T-helper 17 cell (primary cell): Measurements from ENCODE around the gene ANO7. TPM values are rescaled to one million over a fixed set of nuclear protein-coding genes. Genes with fewer than 3 reads are reported as not detected.

Experiments
- ATAC-seq: fragments of 150-1000 bp; cut with Tn5 transposase; 2 replicates; pipeline ENCODE4 v1.10.0; 2021; ENCODE audit warnings: mild to moderate bottlenecking, moderate library complexity
- DNase-seq, 3 donors: peaks; one replicate each; pipeline versions ENCODE4 v3.0.0 to v3.0.0-alpha.2; 2020 to 2021
- H3K9me3 ChIP-seq: one replicate; pipeline ENCODE4 v1.7.0; 2013; ENCODE audit warnings: low read length, mild to moderate bottlenecking; ENCODE audit not compliant: control insufficient read depth, poor library complexity, severe bottlenecking
- H3K27ac Mint-ChIP-seq: one replicate; pipeline ENCODE4 v1.8.0; 2022; ENCODE audit warnings: mild to moderate bottlenecking, moderate library complexity, mixed read lengths
- H3K27me3 Mint-ChIP-seq: one replicate; pipeline ENCODE4 v1.8.0; 2022; ENCODE audit warnings: mixed read lengths
- H3K36me3 Mint-ChIP-seq: one replicate; pipeline ENCODE4 v1.8.0; 2022; ENCODE audit warnings: low read depth, mixed read lengths
- H3K4me1 Mint-ChIP-seq: one replicate; pipeline ENCODE4 v1.8.0; 2022; ENCODE audit warnings: mild to moderate bottlenecking, mixed read lengths
- H3K4me3 Mint-ChIP-seq: one replicate; pipeline ENCODE4 v1.8.0; 2022; ENCODE audit warnings: mild to moderate bottlenecking, moderate library complexity, mixed read lengths
- total RNA-seq, 4 donors: library from RNA in 2 of 4; stranded (reverse) in 2 of 4; gene quantifications; one replicate each; pipeline ENCODE4 v1.2.3 and lab custom pipeline; 2022 to 2026

ANO7 gene
- total RNA-seq (under 1 TPM; 0.16 to 0.20 TPM), total RNA-seq (lab: John Stamatoyannopoulos, UW) (0 to 0.12 reads per million in 2 donors)

GRCh38 chr2:241188361-241189092 is at the start of gene ANO7:
Gene ANO7, plus strand, starts transcription at chr2:241188677. Its CDS starts 1,387 bp downstream, at chr2:241190064.
- ATAC-seq (no peak), DNase-seq (no peak)
- no peaks in the 10 kb centered on the region for H3K27me3 Mint-ChIP-seq
- no peaks in the 10 kb centered on the region for H3K4me1 Mint-ChIP-seq
- H3K4me3 Mint-ChIP-seq, result no peak within 1 kb of the TSS
- H3K27ac Mint-ChIP-seq, result no peak within 1 kb of the TSS
- H3K9me3 ChIP-seq, result no peaks in the 10 kb centered on the region
- no peaks in the 10 kb centered on the region for H3K36me3 Mint-ChIP-seq

DNA sequence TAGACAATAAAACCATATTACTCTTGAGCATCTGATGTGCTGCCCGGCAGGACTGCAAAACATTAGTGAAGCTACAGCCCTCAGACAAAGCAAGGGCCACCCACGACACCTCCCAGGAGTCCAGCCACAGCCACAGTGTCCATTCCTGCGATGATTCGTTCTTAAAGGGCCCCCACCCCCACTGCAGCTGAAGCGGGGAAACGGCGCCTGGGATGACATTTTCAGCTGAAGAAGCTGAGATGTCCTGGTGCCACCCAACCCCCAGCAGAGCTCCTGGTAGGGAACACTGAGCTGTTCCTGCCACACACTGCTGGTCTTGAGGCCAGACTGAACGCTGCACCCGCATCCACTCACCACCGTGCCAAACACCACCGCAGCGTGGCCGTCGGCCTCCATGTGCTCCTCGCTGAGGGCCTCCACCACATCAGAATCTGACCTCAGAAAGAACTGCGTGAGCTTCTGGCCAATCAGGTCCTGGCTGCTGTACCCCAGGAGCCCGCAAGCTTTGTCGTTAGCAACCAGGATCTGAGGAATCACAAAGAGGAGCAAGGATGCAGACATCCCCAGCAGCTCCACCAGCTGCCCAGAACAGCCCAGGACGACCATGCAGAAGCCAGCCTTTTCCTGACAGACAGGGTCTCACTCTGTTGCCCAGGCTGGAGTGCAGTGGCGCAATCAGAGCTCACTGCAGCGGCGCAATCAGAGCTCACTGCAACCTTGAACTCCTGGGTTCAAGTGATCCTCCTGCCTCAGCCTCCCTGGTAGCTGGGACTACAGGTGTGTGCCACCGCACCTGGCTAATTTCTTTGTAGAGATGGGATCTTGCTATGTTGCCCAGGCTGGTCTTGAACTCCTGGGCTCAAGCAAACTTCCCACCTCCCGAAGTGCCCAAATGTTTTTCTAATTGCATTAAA is 48.7 kb upstream of the ANO7 start:
- no peaks in the 10 kb centered on the region for H3K27me3 Mint-ChIP-seq

DNA sequence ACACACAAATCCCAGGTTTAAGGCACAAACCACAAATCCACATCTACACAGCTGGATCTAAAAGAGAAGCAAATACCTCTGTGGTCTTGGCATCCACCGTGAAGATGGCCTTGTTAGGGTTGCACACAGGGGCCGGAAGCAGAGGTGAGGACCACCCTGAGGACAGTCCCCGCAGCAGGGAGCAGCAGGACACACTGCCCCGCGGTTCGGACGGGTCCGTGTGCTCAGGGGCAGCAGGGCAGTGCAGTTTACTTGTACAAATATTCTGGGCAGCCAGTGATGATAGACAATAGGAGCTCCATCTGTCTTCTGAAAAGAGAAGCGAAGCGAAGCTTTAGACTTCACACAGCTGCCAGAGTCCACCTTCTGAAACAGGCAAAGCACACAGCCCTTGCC is 48.0 kb upstream of the ANO7 start:
- Mint-ChIP-seq H3K4me3 (no peak overlapping the region), H3K27me3 (no peaks in the 10 kb centered on the region), H3K27ac (no peak overlapping the region), H3K36me3 (peaks cover 3% of the 10 kb centered on the region), H3K4me1 (peaks cover 6% of the 10 kb centered on the region)
- no peak for DNase-seq
- ATAC-seq, result no peak
- no peaks in the 10 kb centered on the region for H3K9me3 ChIP-seq

More for the DNA sequence above, 48.7 kb upstream of the ANO7 start:
- peaks cover 3% of the 10 kb centered on the region for H3K36me3 Mint-ChIP-seq
- peaks cover 6% of the 10 kb centered on the region for H3K4me1 Mint-ChIP-seq
- H3K9me3 ChIP-seq, result no peaks in the 10 kb centered on the region
- ATAC-seq, result no peak
- H3K4me3 Mint-ChIP-seq, result no peak overlapping the region
- no peak for DNase-seq
- no peak overlapping the region for H3K27ac Mint-ChIP-seq

DNA sequence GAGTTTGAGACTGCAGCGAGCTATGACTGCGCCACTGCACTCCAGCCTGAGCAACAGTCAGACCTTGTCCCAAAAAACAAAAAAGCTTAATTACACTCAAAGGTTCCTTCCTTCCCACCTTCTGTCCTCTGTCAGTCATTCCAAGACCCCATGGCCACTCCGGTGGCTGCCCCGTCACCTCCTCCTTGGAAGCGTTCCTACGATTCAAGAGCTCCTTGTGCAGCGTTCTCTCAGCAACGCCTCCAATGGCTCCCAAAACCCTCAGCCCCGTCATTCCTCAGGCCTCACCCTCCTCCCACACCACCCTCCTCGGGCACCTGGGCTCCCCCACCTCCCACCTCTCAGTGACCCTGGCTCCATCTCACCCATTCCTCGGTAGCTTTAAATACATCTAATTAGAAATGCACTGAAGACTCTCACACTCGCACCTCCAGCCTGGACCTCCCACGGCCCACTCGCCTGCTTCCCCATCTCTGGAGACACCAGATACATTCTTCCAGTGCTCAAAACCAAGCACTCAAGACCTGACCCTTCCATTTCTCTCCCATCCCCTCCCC is 47.2 kb upstream of the ANO7 start:
- Mint-ChIP-seq H3K27ac (peak overlapping the region; percentile 79), H3K36me3 (peaks cover 3% of the 10 kb centered on the region), H3K27me3 (no peaks in the 10 kb centered on the region), H3K4me1 (peaks cover 8% of the 10 kb centered on the region), H3K4me3 (no peak overlapping the region)
- DNase-seq (no peak), ATAC-seq (no peak)
- H3K9me3 ChIP-seq, result no peaks in the 10 kb centered on the region

GRCh38 chr2:241142063-241142462 is 46.4 kb upstream of the ANO7 start:
- no peaks in the 10 kb centered on the region for H3K9me3 ChIP-seq
- ATAC-seq (no peak), DNase-seq (no peak)
- no peak overlapping the region for H3K4me3 Mint-ChIP-seq
- peaks cover 3% of the 10 kb centered on the region for H3K36me3 Mint-ChIP-seq
- peaks cover 10% of the 10 kb centered on the region for H3K4me1 Mint-ChIP-seq
- H3K27ac Mint-ChIP-seq, result peak overlapping the region; percentile 79
- no peaks in the 10 kb centered on the region for H3K27me3 Mint-ChIP-seq

DNA sequence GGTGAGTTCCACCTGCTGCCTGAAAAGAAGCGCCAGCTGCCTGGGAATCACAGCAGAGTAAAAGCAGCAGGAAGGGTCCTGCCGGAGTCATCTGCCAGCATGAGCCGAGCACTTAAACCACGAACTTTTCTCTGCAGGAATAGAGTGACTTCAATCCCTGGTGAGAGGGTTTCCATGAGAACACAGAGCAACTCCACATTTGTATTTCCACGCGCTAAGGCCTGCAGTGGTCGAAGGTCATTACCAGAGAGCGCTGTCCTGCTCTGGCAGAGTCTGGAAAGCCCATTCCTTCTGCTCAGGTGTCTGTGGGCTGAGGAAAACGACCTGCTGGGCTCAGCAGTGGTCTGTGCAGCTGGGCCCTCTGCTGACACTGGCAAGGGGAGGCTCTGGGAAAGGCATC is 45.9 kb upstream of the ANO7 start:
- ATAC-seq, result no peak
- no peak for DNase-seq
- no peaks in the 10 kb centered on the region for H3K27me3 Mint-ChIP-seq
- peaks cover 10% of the 10 kb centered on the region for H3K4me1 Mint-ChIP-seq
- H3K36me3 Mint-ChIP-seq, result peaks cover 3% of the 10 kb centered on the region
- H3K4me3 Mint-ChIP-seq, result no peak overlapping the region
- no peak overlapping the region for H3K27ac Mint-ChIP-seq
- no peaks in the 10 kb centered on the region for H3K9me3 ChIP-seq

DNA sequence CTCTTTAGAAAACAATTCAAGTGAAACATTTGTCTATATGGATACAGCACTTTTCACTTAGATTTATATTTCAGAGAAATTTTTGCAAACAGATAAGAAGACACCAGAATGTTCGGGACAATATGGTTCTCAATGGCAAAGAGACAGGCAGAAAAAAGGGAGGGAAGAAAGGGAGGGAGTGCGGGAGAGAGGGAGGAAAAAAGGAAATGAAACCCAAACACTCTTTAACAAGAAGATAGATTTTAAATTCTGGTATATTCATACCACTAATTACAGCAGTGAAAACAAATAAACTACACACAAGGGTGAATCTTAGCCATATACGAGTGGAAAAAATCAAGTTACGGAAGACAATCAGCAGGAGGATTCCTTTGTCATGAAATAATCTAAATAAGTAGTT is 42.2 kb upstream of the ANO7 start:
- no peaks in the 10 kb centered on the region for H3K9me3 ChIP-seq
- peaks cover 9% of the 10 kb centered on the region for H3K36me3 Mint-ChIP-seq
- H3K27ac Mint-ChIP-seq, result no peak overlapping the region
- DNase-seq (no peak), ATAC-seq (no peak)
- peaks cover 31% of the 10 kb centered on the region for H3K4me1 Mint-ChIP-seq
- peak overlapping the region; percentile 5 for H3K4me3 Mint-ChIP-seq
- H3K27me3 Mint-ChIP-seq, result no peaks in the 10 kb centered on the region

- DNase-seq (no peak), ATAC-seq (no peak)
- Mint-ChIP-seq H3K27me3 (no peaks in the 10 kb centered on the region), H3K4me1 (peaks cover 37% of the 10 kb centered on the region), H3K27ac (no peak overlapping the region), H3K4me3 (peak overlapping the region; percentile 97), H3K36me3 (peaks cover 6% of the 10 kb centered on the region)
- no peaks in the 10 kb centered on the region for H3K9me3 ChIP-seq
These were observed 41.1 kb upstream of the ANO7 start for GRCh38 chr2:241147336-241147735.

GRCh38 chr2:241148239-241148638 is 40.2 kb upstream of the ANO7 start:
- ATAC-seq (no peak), DNase-seq (no peak)
- H3K36me3 Mint-ChIP-seq, result peaks cover 6% of the 10 kb centered on the region
- no peaks in the 10 kb centered on the region for H3K27me3 Mint-ChIP-seq
- peak overlapping the region; percentile 93 for H3K27ac Mint-ChIP-seq
- H3K4me3 Mint-ChIP-seq, result peak overlapping the region; percentile 97
- H3K4me1 Mint-ChIP-seq, result peaks cover 39% of the 10 kb centered on the region
- H3K9me3 ChIP-seq, result no peaks in the 10 kb centered on the region

GRCh38 chr2:241148891-241149674 is 39.4 kb upstream of the ANO7 start, which contains the start of gene PASK:
Gene PASK, minus strand, starts transcription at chr2:241149472. Its CDS starts 6,440 bp downstream, at chr2:241143032.
- Mint-ChIP-seq H3K27me3 (no peaks in the 10 kb centered on the region), H3K4me3 (peak within 1 kb of the TSS; percentile 100), H3K27ac (peak within 1 kb of the TSS; percentile 99), H3K36me3 (peaks cover 6% of the 10 kb centered on the region), H3K4me1 (peaks cover 41% of the 10 kb centered on the region)
- H3K9me3 ChIP-seq, result no peaks in the 10 kb centered on the region
- ATAC-seq, result peak; percentile 82
- DNase-seq, result peak; percentile 83 to 87 (median 84)

GRCh38 chr2:241149675-241149924 is 38.9 kb upstream of the ANO7 start:
- peak overlapping the region; percentile 100 for H3K4me3 Mint-ChIP-seq
- H3K36me3 Mint-ChIP-seq, result peaks cover 6% of the 10 kb centered on the region
- H3K9me3 ChIP-seq, result no peaks in the 10 kb centered on the region
- H3K27ac Mint-ChIP-seq, result peak overlapping the region; percentile 99
- H3K27me3 Mint-ChIP-seq, result no peaks in the 10 kb centered on the region
- no peak for ATAC-seq
- DNase-seq, result no peak
- peaks cover 41% of the 10 kb centered on the region for H3K4me1 Mint-ChIP-seq

DNA sequence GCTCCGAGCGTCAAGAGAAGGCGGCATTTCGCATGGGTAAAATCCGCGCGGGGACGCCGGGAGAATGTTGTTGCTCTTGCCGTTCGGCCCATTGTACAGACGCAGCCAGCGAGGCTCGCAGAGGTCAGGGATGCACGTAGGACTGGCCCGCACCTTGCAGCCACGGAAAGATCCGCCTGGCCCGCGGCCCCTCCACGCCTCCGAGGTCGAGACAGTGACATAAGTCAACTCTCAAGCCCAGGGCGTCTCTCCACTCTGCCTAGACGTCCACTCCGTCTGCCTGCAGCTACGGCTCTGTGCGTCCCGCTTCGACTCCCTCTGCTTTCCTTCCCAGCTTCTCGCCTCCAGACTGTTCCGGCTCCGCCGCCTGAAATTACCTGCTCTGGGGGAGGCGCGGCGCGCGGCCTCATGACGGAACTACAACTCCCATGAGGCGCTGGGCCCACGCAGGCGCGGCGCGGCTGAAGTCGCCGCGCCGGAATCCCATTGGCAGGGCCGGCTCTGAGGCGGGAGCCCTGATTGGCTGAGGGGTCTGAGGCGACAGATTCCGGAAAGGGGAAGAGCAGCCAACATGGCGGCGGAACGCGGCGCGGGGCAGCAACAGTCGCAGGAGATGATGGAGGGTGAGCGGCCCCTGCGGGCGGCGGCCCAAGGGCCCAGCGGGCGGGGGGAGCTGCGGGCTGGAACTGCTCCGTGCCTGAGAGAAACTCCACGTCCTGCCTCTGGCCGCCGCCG is 38.4 kb upstream of the ANO7 start, which contains the start of gene PPP1R7:
Gene PPP1R7, plus strand, starts transcription at position 543 of the 735 bp plus-strand sequence. Its CDS starts 29 bp downstream, at position 572.
- Mint-ChIP-seq H3K27ac (peak within 1 kb of the TSS; percentile 99), H3K4me1 (peaks cover 39% of the 10 kb centered on the region)
- ATAC-seq, result peak; percentile 84

More for the DNA sequence above, 38.4 kb upstream of the ANO7 start, which contains the start of gene PPP1R7:
- H3K27me3 Mint-ChIP-seq, result no peaks in the 10 kb centered on the region
- peak; percentile 88 to 95 (median 92) for DNase-seq
- peak within 1 kb of the TSS; percentile 100 for H3K4me3 Mint-ChIP-seq
- H3K36me3 Mint-ChIP-seq, result peaks cover 6% of the 10 kb centered on the region
- H3K9me3 ChIP-seq, result no peaks in the 10 kb centered on the region
